IPS-NIHi11 (cell line): ENCODE data around the gene KIF12.
"Not testable (repeated sequence)": the region's sequence is repeated elsewhere in the genome, so short reads cannot be mapped to it uniquely, and the experiment has no call there.

Source experiments
- DNase-seq: peaks from one replicate; pipeline ENCODE4 v3.0.0; 2012; ENCODE audit warnings: mixed read lengths, low spot score

KIF12 gene

GRCh38 chr9:114084282-114085073 lies 14.6 kb downstream of the KIF12 start:
- no peak for DNase-seq

- DNase-seq = no peak
Observed at GRCh38 chr9:114083666-114084065, 15.4 kb downstream of the KIF12 start.

- not testable (repeated sequence) for DNase-seq
Observed at GRCh38 chr9:114082763-114083412, 16.2 kb downstream of the KIF12 start.

GRCh38 chr9:114082017-114082762 lies 16.9 kb downstream of the KIF12 start:
- DNase-seq = peak; percentile 90

GRCh38 chr9:114081441-114082016 lies 17.6 kb downstream of the KIF12 start:
- no peak for DNase-seq

GRCh38 chr9:114080773-114081440 lies 18.2 kb downstream of the KIF12 start:
- DNase-seq = no peak

- no peak for DNase-seq
Observed at GRCh38 chr9:114080195-114080772, 18.8 kb downstream of the KIF12 start.

- no peak for DNase-seq
Observed at GRCh38 chr9:114078781-114079156, 20.3 kb downstream of the KIF12 start.

GRCh38 chr9:114078021-114078780 lies 20.9 kb downstream of the KIF12 start, which contains the start of gene AMBP:
Gene AMBP, minus strand, starts transcription at chr9:114078300. Its CDS starts 91 bp downstream, at chr9:114078209.
- no peak for DNase-seq

GRCh38 chr9:114077162-114077837 lies 21.8 kb downstream of the KIF12 start:
- DNase-seq = no peak

GRCh38 chr9:114076237-114077161 lies 22.6 kb downstream of the KIF12 start:
- no peak for DNase-seq

GRCh38 chr9:114075602-114076001 lies 23.5 kb downstream of the KIF12 start:
- DNase-seq = no peak

GRCh38 chr9:114072184-114073140 lies 26.6 kb downstream of the KIF12 start:
- DNase-seq = no peak

GRCh38 chr9:114071197-114071795 lies 27.8 kb downstream of the KIF12 start:
- no peak for DNase-seq

GRCh38 chr9:114070188-114071103 lies 28.6 kb downstream of the KIF12 start:
- DNase-seq = no peak

GRCh38 chr9:114069476-114070187 lies 29.5 kb downstream of the KIF12 start:
- no peak for DNase-seq
